Measurements from ENCODE around the gene CIZ1.
A peak's percentile ranks its signal among the peaks of the same experiment; 100 is the strongest.

CIZ1 gene

GRCh38 chr9:128121924-128122808, 69.2 kb downstream of the CIZ1 start:
- DNase-seq: no peak

- DNase-seq: no peak
Observed at GRCh38 chr9:128121466-128121810, 69.9 kb downstream of the CIZ1 start.

DNA sequence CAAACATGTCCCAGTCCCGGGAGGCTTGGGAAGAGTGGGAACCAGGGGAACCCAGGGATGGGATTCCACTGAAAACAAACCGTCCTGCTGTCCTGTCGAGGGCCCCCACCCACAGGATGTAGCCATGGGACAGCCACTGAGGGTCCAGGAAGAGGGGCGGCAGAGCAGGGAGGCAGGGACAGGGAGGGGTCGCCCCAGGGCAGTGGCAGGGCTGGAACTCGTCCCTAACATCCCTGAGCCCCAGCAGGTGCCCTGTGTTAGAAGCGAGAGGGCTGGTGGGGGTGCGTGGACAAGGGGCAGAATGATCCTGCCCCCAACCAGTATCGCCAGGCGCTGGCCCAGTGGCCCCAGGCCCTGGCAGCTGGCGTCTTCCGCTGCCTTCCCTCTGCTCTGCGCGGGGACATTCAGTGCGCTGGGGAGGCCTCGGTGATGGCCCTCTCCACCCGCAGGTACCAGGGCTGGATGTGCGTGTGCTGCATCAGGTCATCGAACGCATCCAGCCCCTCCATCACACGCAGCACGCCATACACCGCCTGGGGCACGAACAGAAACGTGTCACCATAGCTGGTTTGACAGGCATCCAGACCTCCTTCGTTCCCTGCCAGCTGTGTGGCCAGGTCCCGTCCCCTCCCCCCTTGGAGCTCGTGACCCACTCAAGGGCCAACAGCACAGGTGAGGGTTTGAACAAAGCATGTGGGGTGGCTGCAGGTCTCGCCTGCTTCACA, 70.5 kb downstream of the CIZ1 start:
- DNase-seq: no peak

DNA sequence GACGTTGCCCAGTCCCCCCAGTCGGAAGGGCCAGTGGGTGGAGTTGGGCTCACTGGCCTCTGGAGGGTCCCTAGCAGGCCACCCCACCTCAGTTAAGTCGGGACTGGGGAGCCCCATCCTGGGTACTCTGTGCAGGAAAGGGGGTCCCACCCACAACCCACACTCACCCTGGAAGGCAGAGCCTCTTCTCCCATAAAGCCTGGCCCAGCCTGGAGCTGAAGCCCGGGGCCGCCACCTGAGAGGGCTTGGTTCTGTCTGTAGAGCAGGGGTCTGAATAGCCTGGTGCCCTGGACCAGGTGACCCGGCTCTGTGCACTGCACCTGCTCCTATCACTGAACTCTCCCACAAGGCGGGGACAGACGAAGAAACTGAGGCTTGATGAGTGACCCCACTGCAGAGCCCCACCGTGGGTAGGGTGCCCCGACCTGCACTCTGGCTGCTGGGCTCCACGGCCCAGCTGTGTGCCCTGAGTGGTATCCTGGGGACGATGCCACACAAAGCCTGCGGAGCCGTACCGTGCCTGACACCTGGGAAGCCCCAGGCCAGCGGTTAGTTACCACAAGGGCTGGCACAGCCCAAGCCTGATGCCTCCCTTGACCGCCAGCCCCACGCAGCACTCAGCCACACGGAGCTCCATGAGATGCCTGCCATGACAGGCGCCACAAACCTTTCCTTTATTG, 71.2 kb downstream of the CIZ1 start:
- no peak for DNase-seq

DNA sequence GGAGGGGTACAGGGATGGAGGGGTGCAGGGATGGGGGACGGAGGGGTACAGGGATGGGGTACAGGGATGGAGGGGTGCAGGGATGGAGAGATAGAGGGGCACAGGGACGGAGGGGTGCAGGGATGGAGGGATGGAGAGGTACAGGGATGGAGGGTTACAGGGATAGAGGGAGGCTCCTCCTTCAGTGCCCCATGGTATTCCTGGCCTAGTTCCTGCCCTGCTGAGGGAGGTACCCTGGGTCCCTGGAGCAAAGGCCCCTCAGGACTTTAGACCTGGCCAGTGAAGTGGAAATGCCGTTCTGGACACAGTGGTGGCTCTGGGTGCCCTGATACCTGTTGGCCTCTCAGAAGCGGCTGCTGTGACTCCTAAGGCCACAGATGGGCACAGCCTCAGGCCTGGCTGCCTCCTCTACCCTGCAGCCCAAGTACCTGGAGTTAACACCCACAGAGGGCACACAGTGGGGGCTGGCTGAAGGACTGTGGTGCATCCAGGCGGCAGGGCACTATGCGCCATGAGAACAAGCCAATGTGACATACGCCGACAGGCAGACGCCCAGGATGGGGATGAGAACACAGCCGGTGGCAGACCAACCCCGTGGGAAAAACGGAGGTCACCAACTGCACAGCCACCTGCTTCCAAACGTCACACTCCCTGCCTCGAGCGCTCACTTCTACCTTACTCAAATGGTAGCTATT, 72.3 kb downstream of the CIZ1 start:
- no peak for DNase-seq

- DNase-seq: no peak
Observed at GRCh38 chr9:128118472-128118857, 72.9 kb downstream of the CIZ1 start.

GRCh38 chr9:128117613-128118471, 73.5 kb downstream of the CIZ1 start:
- DNase-seq: peak; percentile 90

DNA sequence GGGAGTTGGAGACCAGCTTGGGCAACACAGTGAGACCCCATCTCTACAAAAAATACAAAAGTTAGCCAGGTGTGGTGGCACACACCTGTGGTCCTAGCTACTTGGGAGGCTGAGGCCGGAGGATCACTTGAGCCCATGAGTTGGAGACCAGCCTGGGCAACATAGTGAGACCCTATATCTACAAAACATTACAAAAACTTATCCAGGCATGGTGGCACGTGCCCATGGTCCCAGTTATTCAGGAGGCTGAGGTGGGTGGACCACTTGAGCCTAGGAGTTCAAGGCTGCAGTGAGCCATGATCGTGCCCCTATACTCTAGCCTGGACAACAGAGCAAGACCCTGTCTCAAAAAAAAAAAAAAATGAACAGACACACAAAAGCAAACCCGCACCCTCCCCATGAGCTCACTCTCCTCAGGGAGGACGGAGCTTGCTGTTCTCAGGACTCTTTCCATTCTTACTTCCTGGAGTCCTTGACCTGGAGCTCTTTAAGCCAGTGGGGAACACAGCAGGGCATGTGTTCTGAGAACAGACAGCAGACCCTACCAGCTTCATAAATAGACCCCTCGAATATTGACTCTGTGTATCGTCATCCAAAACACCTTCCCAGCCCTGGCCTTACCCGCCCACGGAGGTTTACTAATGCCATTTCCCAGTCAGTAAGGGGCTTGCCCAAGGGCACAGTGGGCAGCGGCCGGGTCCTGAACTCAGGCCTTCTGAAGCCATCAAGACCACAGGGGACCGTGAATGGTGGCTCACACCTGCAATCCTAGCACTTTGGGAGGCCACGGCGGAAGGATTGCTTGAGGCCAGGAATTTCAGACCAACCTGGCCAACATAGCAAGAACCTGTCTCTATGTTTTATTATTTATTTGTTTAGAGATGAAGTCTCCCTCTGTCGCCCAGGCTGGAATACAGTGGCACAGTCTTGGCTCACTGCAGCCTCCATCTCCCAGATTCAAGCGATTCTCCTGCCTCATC, 75.0 kb downstream of the CIZ1 start:
- no peak for DNase-seq

Data from NCI-H774 (cell line).